K562 (cell line): ENCODE data around the gene WDR62. TPM values are rescaled to one million over a fixed set of nuclear protein-coding genes. Genes with fewer than 3 reads are reported as not detected.
A peak's percentile ranks its signal among the peaks of the same experiment; 100 is the strongest.

Source experiments
- ATAC-seq: fragments of 200-7000 bp; cut with Tn5 transposase; 3 replicates; pipeline ENCODE4 v1.9.1; 2020; ENCODE audit warnings: moderate library complexity
- BruUV-seq: library from RNA; stranded (reverse); fragments of 400-500 nt; replicated peaks from 2 replicates; lab custom pipeline; 2021; lab: Mats Ljungman, UMichigan
- CTCF ChIA-PET: fragments of 300-600 bp; formaldehyde crosslinking; extraction: SDS; loops from one replicate; lab custom pipeline; 2021; ENCODE audit warnings: low intra/inter-chr PET ratio; lab: Yijun Ruan, JAX
- POLR2A ChIA-PET: fragments of 300-600, 350-650 bp; sonication (Branson Sonifier 250); formaldehyde crosslinking; extraction: SDS; loops from one replicate; lab custom pipeline; 2021; ENCODE audit warnings: antibody characterized with exemption, inconsistent platforms; lab: Yijun Ruan, JAX
- DNase-seq, 4 experiments: peaks; one replicate each; pipeline versions ENCODE4 v3.0.0 to v3.0.0-alpha.2; 2011 to 2018; ENCODE audit warnings: low spot score in 3 of 4, mixed read lengths in 3 of 4; ENCODE audit errors: extremely low read depth in 1 of 4
- FAIRE-seq: peaks from 2 replicates; lab custom pipeline; 2011; peaks lifted over from hg19 to GRCh38; lab: Jason Lieb, UNC
- H2AFZ ChIP-seq: 2 replicates; pipeline ENCODE4 v1.6.0; 2011; ENCODE audit warnings: low read depth, low read length, control low read depth, inconsistent platforms
- H3K27ac ChIP-seq: fragments of 200-600 bp; 3 replicates; pipeline ENCODE4 v1.8.0; 2011; ENCODE audit warnings: low read depth, mild to moderate bottlenecking, control low read depth, inconsistent platforms, low read length, moderate library complexity, mixed read lengths; ENCODE audit errors: extremely low read depth
- H3K27me3 ChIP-seq, 2 experiments: fragments of 300-600 bp in 1 of 2; 2 replicates in 1 of 2; 3 replicates in 1 of 2; pipeline versions ENCODE4 v1.6.0 to v1.8.0; 2011; ENCODE audit warnings: inconsistent platforms in 2 of 2, low read length in 2 of 2, mild to moderate bottlenecking in 1 of 2, mixed read lengths in 1 of 2, moderate library complexity in 1 of 2; ENCODE audit not compliant: control insufficient read depth in 2 of 2, insufficient read depth in 2 of 2
- H3K36me3 ChIP-seq: fragments of 300-600 bp; 3 replicates; pipeline ENCODE4 v1.8.0; 2011; ENCODE audit warnings: mild to moderate bottlenecking, low read length, inconsistent platforms; ENCODE audit not compliant: control insufficient read depth, insufficient read depth
- H3K4me1 ChIP-seq, 2 experiments: fragments of 200-600 bp in 1 of 2; replicated peaks in 1 of 2; 2 replicates in 1 of 2; 3 replicates in 1 of 2; pipeline versions ENCODE4 v1.5.1 to v1.8.0; 2011; ENCODE audit warnings: inconsistent platforms in 2 of 2, low read length in 2 of 2, mild to moderate bottlenecking in 1 of 2, mixed read lengths in 1 of 2, moderate library complexity in 1 of 2; ENCODE audit not compliant: control insufficient read depth in 2 of 2, insufficient read depth in 2 of 2
- H3K4me2 ChIP-seq: 2 replicates; pipeline ENCODE4 v1.6.1; 2011; ENCODE audit warnings: low read length, control low read depth, inconsistent platforms, mixed read lengths; ENCODE audit not compliant: insufficient read depth
- H3K4me3 ChIP-seq: fragments of 200-600 bp; sonication (generic), shearing (Covaris generic); 2 replicates; pipeline ENCODE4 v1.5.1; 2016; ENCODE audit warnings: control low read depth, inconsistent platforms
- H3K79me2 ChIP-seq: fragments of 200-600 bp; 3 replicates; pipeline ENCODE4 v1.8.0; 2011; ENCODE audit warnings: low read length, inconsistent platforms; ENCODE audit not compliant: control insufficient read depth, insufficient read depth
- H3K9ac ChIP-seq, 2 experiments: 2 replicates each; pipeline versions ENCODE4 v1.6.0 to v1.6.1; 2011; ENCODE audit warnings: low read depth in 2 of 2, low read length in 2 of 2, control low read depth in 1 of 2, inconsistent platforms in 1 of 2, mild to moderate bottlenecking in 1 of 2, mixed read lengths in 1 of 2; ENCODE audit not compliant: insufficient read depth in 1 of 2
- H3K9me1 ChIP-seq: one replicate; pipeline ENCODE4 v1.6.0; 2011; ENCODE audit warnings: inconsistent platforms, mild to moderate bottlenecking, low read length, moderate library complexity; ENCODE audit not compliant: control insufficient read depth, insufficient read depth
- H3K9me3 ChIP-seq: replicated peaks from 2 replicates; pipeline ENCODE4 v1.5.1; 2011; ENCODE audit warnings: low read depth, low read length, inconsistent platforms; ENCODE audit not compliant: control insufficient read depth, insufficient read depth
- H4K20me1 ChIP-seq: replicated peaks from 2 replicates; pipeline ENCODE4 v1.6.1; 2011; ENCODE audit warnings: low read length, inconsistent platforms, mixed read lengths; ENCODE audit not compliant: control insufficient read depth, insufficient read depth
- BACH1 ChIP-seq: fragments of 200-800 bp; sonication (Bioruptor generic); IDR thresholded peaks from 2 replicates; pipeline ENCODE4 v1.6.1; 2016; ENCODE audit warnings: missing genetic modification characterization, missing compliant biosample characterization
- CHD1 ChIP-seq: fragments of 200-600 bp; sonication (generic); IDR thresholded peaks from one replicate; pipeline ENCODE4 v1.6.1; 2012; ENCODE audit warnings: mild to moderate bottlenecking, moderate library complexity, low read length, inconsistent platforms
- DNMT1 ChIP-seq: fragments of 450-650 bp; IDR thresholded peaks from 2 replicates; pipeline ENCODE4 v1.6.1; 2016; ENCODE audit warnings: antibody characterized with exemption, mild to moderate bottlenecking
- LCOR ChIP-seq: sonication (generic); formaldehyde crosslinking; IDR thresholded peaks from 2 replicates; pipeline ENCODE4 v1.8.0; 2022; ENCODE audit warnings: mild to moderate bottlenecking, missing genetic modification reagents
- MCM2 ChIP-seq: fragments of 450-650 bp; IDR thresholded peaks from 2 replicates; pipeline ENCODE4 v1.6.1; 2017; ENCODE audit warnings: low read depth, mild to moderate bottlenecking
- PHF20 ChIP-seq: fragments of 450-650 bp; IDR thresholded peaks from 2 replicates; pipeline ENCODE4 v1.6.1; 2018; ENCODE audit not compliant: partially characterized antibody
- PML ChIP-seq: IDR thresholded peaks from 2 replicates; pipeline ENCODE4 v1.6.1; 2012; ENCODE audit warnings: low read length, inconsistent platforms
- POLR2G ChIP-seq: fragments of 200-400 bp; formaldehyde crosslinking; IDR thresholded peaks from 2 replicates; pipeline ENCODE4 v1.6.1; 2017; ENCODE audit warnings: low read depth, mild to moderate bottlenecking, antibody characterized with exemption, low read length, moderate library complexity
- PTTG1 ChIP-seq: fragments of 450-650 bp; IDR thresholded peaks from 2 replicates; pipeline ENCODE4 v1.6.1; 2016; ENCODE audit warnings: low read depth, mild to moderate bottlenecking, missing genetic modification characterization, missing compliant biosample characterization
- RBFOX2 ChIP-seq: fragments of 200-400 bp; formaldehyde crosslinking; IDR thresholded peaks from 2 replicates; pipeline ENCODE4 v1.6.1; 2017; ENCODE audit warnings: low read depth, mild to moderate bottlenecking, low read length, moderate library complexity
- RBM17 ChIP-seq: fragments of 200-400 bp; formaldehyde crosslinking; IDR thresholded peaks from 2 replicates; pipeline ENCODE4 v1.6.1; 2017; ENCODE audit warnings: low read depth, mild to moderate bottlenecking, low read length, borderline replicate concordance
- TCF7 ChIP-seq: sonication (generic); IDR thresholded peaks from 2 replicates; pipeline ENCODE4 v1.6.1; 2016; ENCODE audit warnings: antibody characterized with exemption, borderline replicate concordance
- YY1 ChIP-seq, 3 experiments: IDR thresholded peaks; 2 replicates each; pipeline ENCODE4 v1.6.1; 2011; ENCODE audit warnings: low read length in 2 of 3, mild to moderate bottlenecking in 2 of 3, moderate library complexity in 2 of 3, borderline replicate concordance in 1 of 3, control low read depth in 1 of 3, low read depth in 1 of 3; ENCODE audit not compliant: insufficient read depth in 3 of 3, insufficient replicate concordance in 2 of 3, control insufficient read depth in 1 of 3, insufficient read length in 1 of 3; ENCODE audit errors: extremely low read depth in 1 of 3
- ZNF124 ChIP-seq: sonication (generic); formaldehyde crosslinking; IDR thresholded peaks from 2 replicates; pipeline ENCODE4 v1.8.1; 2022; ENCODE audit warnings: missing genetic modification reagents
- ZNF140 ChIP-seq: fragments of 250-450 bp; sonication (Bioruptor Pico); IDR thresholded peaks from 2 replicates; pipeline ENCODE4 v1.8.0; 2021; ENCODE audit warnings: moderate library complexity, mild to moderate bottlenecking, inconsistent platforms
- ZNF644 ChIP-seq: fragments of 200-800 bp; sonication (Bioruptor generic); IDR thresholded peaks from 2 replicates; pipeline ENCODE4 v1.6.1; 2016; ENCODE audit warnings: low read depth, missing genetic modification characterization, missing compliant biosample characterization
- WGBS: fragments of 100-300 bp; shearing (Covaris generic); methylation state at CpG from one replicate; pipeline ENCODE4 v1.1.6; 2016; ENCODE audit warnings: low coverage, mixed read lengths; ENCODE audit not compliant: insufficient coverage; ENCODE audit errors: missing lambda C conversion rate; 5-methylcytosine and 5-hydroxymethylcytosine counted together
- in situ Hi-C: fragments of 300-500 bp; cut with MboI; formaldehyde crosslinking; loops from 4 replicates; pipeline ENCODE4 v1.15.0; 2018; ENCODE audit warnings: inconsistent platforms, mixed read lengths
- intact Hi-C: fragments of 100-400 bp; cut with micrococcal nuclease; formaldehyde crosslinking; loops from 2 replicates; pipeline ENCODE4 v1.14.2; 2022
- polyA plus RNA-seq, 8 experiments: library from polyadenylated mRNA; depleted of rRNA in 4 of 8; stranded (reverse) in 5 of 8; unstranded in 3 of 8; fragments of >200 nt; fragmentation: Nextera tagmentation in 2 of 8; fragmentation: Illumina TruSeq in 1 of 8; extraction: Ambion mirVana in 2 of 8; extraction: Trizol in 1 of 8; gene quantifications; 2 replicates each; pipeline versions ENCODE4 v1.2.1 to v1.2.3, GENCODE V29; 2011 to 2014; ENCODE audit warnings: inconsistent platforms in 1 of 8, missing spikeins in 1 of 8
- total RNA-seq, 7 experiments: library from RNA; depleted of rRNA in 6 of 7; stranded (reverse); fragments of >200 nt in 6 of 7; fragmentation: Illumina TruSeq in 2 of 7; extraction: Trizol in 2 of 7; gene quantifications; 2 replicates each; pipeline versions ENCODE4 v1.2.1 to v1.2.3, GENCODE V29; 2011 to 2021; ENCODE audit warnings: low replicate concordance in 1 of 7
- TF ChIP-seq, protein P1 (sequence below): fragments of 250-450 bp; sonication (Bioruptor Pico); IDR thresholded peaks from 2 replicates; pipeline ENCODE4 v1.4.0; 2020
- TF ChIP-seq, protein P2 (sequence below), 2 experiments: fragments of 450-650 bp in 1 of 2; sonication (generic) in 1 of 2; formaldehyde crosslinking in 1 of 2; IDR thresholded peaks in 1 of 2; conservative IDR thresholded peaks in 1 of 2; 2 replicates each; pipeline versions ENCODE4 v1.6.1 to v1.8.1; 2016 to 2023; ENCODE audit warnings: mild to moderate bottlenecking in 2 of 2, moderate library complexity in 2 of 2, inconsistent platforms in 1 of 2, missing genetic modification reagents in 1 of 2

Gene WDR62
- total and polyA plus RNA-seq, 9 of the 15 experiments (the other 6 are each of a cell fraction or from before 2014, with no cell fraction given) = 0.35 to 32.8 (median 14.4) TPM

DNA sequence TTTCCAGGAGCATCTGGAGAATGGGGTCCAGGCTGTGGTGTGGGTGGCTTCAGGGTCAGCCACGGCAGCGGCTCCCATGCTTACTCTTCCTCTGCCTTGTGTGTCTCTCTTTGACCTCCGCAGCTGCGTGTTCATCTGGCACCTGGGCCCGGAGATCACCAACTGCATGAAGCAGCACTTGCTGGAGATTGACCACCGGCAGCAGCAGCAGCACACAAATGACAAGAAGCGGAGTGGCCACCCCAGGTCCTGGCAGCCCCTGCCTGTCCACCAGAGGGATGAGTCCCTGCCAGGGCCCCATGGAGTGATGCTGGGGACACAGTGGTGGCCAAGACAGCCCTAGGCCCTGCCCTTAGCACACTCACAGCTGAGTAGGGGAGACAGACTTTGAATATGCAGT lies 37.9 kb downstream of the WDR62 start:
- POLR2A ChIA-PET = interaction anchor here (0.6 to 0.7 kb wide), 2 partner anchors 10 to 20 kb away, joined by 3 read pairs; no protein-coding TSS in a partner anchor
- peaks cover 85% of the 10 kb centered on the region for H3K36me3 ChIP-seq
- no peak for ATAC-seq

More for the DNA sequence above, 37.9 kb downstream of the WDR62 start:
- Histone ChIP-seq H3K9me3 (no peaks in the 10 kb centered on the region), H3K27ac (no peak overlapping the region), H3K4me2 (no peak overlapping the region), H3K9me1 (peaks cover 2% of the 10 kb centered on the region), H3K79me2 (no peaks in the 10 kb centered on the region), H3K27me3 (no peaks in the 10 kb centered on the region), H2AFZ (no peak overlapping the region), H4K20me1 (no peaks in the 10 kb centered on the region), H3K9ac (no peak overlapping the region; a peak in 1 of 4 replicates), H3K4me3 (no peak overlapping the region), H3K4me1 (no peaks in the 10 kb centered on the region)
- CTCF ChIA-PET = no interaction called here
- DNase-seq = no peak
- TF ChIP-seq PHF20 = no peak
- TF ChIP-seq YY1 (IDR thresholded peaks at IDR 0.05; ENCODE audit: borderline replicate concordance in 1 of 3, control insufficient read depth in 1 of 3, extremely low read depth in 1 of 3, insufficient read depth in 3 of 3, insufficient read length in 1 of 3, insufficient replicate concordance in 2 of 3, low read depth in 1 of 3, low read length in 2 of 3) = no peak
- TF ChIP-seq MCM2 = no peak
- no peak for TF ChIP-seq BACH1 (tag)
- TF ChIP-seq LCOR (CRISPR knock-in tag) = no peak
- no peak for TF ChIP-seq PML
- TF ChIP-seq CHD1 = no peak
- TF ChIP-seq DNMT1 = no peak
- TF ChIP-seq, protein P1, sequence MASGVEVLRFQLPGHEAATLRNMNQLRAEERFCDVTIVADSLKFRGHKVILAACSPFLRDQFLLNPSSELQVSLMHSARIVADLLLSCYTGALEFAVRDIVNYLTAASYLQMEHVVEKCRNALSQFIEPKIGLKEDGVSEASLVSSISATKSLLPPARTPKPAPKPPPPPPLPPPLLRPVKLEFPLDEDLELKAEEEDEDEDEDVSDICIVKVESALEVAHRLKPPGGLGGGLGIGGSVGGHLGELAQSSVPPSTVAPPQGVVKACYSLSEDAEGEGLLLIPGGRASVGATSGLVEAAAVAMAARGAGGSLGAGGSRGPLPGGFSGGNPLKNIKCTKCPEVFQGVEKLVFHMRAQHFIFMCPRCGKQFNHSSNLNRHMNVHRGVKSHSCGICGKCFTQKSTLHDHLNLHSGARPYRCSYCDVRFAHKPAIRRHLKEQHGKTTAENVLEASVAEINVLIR (CRISPR knock-in tag) = no peak
- TF ChIP-seq RBM17 = no peak
- 0 out of 2 replicates have a peak, but pooled peaks have one; percentile 16 for TF ChIP-seq RBFOX2
- no peak for TF ChIP-seq ZNF644 (tag)
- no peak for TF ChIP-seq PTTG1 (tag)
- peak; percentile 21; the same call in 1 of the 2 replicates for TF ChIP-seq POLR2G
- no peak for TF ChIP-seq TCF7
- TF ChIP-seq ZNF124 (CRISPR knock-in tag) = no peak
- no peak for TF ChIP-seq ZNF140 (CRISPR knock-in tag)
- TF ChIP-seq, protein P2, sequence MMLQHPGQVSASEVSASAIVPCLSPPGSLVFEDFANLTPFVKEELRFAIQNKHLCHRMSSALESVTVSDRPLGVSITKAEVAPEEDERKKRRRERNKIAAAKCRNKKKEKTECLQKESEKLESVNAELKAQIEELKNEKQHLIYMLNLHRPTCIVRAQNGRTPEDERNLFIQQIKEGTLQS (IDR thresholded peaks at IDR 0.05) = no peak
- TF ChIP-seq, protein P2 (CRISPR knock-in tag; conservative IDR thresholded peaks at IDR 0.05) = no peak
- WGBS = 96% methylated on average over 7 of the region's 7 CpGs
- intact Hi-C loops (no loop called here), in situ Hi-C loops (no loop called here)
- no peak for FAIRE-seq
- BruUV-seq = no TSS peak
